ENCODE measurements around the gene CYB5D1. TPM values are rescaled to one million over a fixed set of nuclear protein-coding genes. Genes with fewer than 3 reads are reported as not detected.

CYB5D1 gene, protein sequence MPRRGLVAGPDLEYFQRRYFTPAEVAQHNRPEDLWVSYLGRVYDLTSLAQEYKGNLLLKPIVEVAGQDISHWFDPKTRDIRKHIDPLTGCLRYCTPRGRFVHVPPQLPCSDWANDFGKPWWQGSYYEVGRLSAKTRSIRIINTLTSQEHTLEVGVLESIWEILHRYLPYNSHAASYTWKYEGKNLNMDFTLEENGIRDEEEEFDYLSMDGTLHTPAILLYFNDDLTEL
- 5.0 and 11.6 TPM in 2 replicates for total RNA-seq

DNA sequence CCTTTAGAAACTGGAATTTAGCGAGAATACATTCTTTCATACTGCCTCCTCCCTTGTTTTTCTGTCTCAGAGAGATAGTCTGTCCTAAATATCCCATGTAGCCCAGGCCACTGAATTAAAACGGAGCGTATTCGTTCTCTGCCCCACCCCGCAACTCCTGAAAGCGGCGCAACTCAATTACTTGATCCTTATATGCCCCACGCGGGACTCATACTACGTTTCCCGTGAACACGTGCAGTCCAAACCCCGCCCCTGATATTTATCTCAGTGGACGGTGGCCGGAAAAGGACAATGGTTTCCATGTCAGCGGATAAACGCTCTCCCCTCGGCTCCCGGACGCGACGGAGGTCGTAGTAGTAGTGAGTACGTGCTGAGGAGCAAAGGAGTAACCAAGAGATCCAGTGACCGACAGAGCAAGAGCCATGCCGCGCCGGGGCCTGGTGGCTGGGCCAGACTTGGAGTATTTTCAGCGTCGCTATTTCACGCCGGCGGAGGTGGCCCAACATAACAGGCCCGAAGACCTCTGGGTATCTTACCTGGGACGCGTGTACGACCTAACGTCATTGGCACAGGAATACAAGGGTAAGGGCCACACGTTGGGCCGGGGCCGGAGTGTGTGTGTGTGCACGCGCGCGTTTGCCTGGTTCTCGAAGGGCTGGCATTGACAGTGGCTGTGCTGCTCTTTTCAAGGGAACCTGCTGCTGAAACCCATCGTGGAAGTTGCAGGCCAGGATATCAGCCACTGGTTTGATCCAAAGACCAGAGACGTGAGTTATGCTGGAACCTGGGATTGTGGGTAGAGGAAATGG lies at the start of gene CYB5D1:
Gene CYB5D1, plus strand, starts transcription at position 291 of the 809 bp plus-strand sequence. Its CDS starts 132 bp downstream, at position 423.

DNA sequence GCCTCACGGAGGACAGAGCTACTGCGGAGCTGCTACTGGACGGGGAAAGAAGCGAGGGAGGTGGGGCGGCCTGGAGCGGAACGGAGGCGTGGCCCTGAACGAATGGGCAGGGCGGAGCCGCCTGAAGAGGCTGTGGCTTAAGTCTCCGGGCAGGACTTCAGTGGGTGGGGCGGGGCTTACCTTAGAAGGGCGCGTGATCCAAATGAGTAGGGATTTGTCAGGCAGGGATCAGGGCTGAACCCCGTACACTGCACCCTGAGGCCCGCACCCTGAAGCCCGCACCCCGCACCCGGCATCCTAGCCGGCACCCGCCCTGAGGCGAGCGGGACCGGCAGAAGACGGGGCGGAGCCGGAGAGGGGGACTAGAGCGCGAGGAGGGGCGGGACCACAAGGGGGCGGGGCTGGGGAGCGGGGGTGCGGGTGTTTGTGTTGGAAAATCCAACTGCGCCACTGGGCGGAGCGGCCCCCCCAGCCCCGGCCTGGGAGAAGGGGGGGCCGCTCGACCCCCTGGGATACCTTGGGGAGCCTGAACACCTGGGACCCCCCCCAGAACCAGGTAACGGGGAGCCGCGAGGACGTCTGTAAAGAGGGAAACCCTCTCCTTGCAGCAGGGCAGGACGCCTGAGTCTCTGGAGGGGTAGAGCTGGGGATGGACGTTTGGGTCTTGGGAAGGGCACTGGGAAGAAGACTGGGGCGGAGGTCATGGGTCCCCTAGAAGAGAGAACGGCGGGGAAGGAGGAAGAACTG lies 23.8 kb upstream of the CYB5D1 start, which contains the start of gene KDM6B:
Gene KDM6B, plus strand, starts transcription at position 423 of the 747 bp plus-strand sequence. CDS start 11,338 bp downstream, outside the sequence.

DNA sequence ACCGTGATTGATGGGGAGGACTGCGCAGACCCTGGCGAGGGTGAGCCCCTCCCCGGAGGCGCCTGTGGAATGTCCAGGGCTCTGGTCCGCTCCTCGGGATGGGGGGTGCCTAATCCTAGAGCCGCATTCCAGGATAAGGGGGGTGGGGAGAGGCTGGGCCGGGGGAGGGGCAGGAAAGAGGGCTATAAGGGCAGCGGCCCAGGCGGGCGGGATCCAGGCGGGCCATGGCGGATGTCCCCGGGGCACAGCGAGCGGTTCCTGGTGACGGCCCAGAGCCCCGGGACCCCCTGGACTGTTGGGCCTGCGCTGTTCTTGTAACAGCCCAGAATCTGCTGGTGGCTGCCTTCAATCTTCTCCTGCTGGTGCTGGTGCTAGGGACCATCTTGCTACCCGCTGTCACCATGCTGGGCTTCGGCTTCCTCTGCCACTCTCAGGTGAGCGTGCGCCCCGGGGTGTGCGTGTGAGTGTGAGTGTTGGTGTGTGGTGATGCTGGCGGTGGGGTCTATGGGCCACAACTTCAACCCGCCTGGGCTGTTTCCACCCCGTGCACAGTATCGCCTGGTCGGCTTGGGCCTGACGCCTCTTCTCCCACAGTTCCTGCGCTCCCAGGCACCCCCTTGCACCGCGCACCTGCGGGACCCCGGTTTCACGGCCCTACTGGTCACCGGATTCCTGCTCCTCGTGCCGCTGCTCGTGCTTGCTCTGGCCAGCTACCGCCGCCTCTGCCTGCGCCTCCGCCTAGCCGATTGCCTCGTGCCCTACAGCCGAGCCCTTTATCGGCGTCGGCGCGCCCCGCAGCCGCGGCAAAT lies 2.7 kb upstream of the CYB5D1 start, which contains the start of gene TMEM88:
Gene TMEM88, plus strand, starts transcription at position 216 of the 809 bp plus-strand sequence. Its CDS starts 9 bp downstream, at position 225.

DNA sequence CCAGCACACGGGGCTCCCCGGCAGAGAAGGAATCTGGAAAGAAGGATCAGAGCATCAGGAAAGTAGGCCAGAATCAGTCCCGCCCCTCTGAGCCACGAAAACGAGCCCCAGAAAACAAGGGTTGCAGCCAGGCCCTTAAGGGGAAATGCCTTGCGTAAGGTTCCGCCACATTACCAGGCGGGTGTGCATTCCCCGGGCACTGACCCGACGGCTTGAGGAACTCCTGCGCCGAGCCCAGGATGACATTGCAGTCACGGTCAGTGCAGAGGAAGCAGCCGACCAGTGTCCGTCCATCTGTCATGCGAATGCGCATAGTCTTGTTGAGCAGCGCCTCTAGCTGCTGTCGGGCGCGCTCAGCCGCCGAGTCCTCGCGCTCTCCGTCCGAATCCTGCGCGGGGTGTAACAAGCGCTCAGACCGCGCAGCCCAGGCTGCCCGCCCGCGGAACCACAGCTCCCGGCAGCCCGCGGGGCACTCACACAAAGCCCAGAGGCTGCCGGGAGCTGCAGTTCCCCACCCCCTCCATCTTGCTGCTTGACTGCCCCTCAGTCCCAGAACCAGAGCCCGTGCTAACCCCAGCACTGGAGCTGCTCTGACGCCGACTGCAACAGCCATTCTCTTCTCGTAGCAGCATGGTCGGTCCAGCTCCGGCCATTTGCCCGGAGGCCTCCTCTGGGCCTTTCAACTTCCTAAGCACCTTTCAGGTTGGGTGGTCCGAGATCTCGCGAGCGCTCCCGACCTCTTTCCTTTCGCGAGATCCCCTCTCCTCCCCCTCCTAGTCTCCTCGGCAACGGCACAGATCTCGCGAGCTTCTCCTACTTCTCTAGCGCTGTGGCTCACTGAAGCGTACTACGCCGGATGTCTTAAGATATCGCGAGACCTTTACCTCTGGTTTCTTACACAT lies 741 bp upstream of the CYB5D1 start, which contains the start of gene NAA38:
Gene NAA38, minus strand, starts transcription at position 749 of the 902 bp plus-strand sequence. Its CDS starts 96 bp downstream, at position 653.

DNA sequence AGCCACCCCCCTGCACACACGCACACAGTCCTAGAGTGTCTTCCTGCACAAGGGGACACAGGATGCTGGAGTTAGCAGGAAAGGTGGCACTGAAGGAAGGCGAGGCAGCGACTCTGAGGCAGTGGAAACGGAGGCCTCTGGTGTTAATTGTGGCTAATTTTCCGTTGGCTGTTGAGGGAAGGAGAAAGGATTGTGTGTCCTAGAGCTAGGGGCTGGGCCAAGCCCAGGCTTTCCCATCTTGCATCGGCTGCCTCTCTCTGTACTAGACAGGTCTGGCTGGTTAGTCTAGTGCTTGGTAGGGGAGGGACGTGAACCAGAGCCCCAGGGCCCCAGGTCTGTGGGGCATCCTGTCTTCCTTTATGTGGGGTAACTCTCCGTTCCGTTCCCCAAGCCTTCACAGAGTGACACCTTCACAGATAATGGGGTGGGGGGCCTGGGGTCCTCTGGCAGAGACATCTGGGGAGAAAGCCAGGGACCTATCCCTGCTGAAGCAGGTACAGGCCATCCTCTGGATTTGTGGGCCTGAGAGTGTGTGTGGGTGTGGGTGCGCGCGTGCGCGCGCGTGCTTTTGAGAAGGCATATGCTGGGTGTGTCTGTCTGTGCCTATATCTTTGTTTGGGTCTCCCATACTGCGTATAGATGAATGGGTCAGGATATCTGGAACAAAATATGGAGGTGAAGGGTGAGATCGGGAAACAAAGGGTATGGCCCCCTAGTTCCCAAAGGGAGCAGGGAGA lies 30.5 kb downstream of the CYB5D1 start, which contains the start of gene CHD3:
Gene CHD3, plus strand, starts transcription at position 606 of the 737 bp plus-strand sequence. CDS start 212 bp downstream, outside the sequence.

Other genes starting within 250 kb of the CYB5D1 start
- 39.6 and 41.3 TPM in 2 replicates for gene FXR2, start 243.1 kb upstream of the CYB5D1 start, total RNA-seq
- gene SAT2, start 230.2 kb upstream of the CYB5D1 start, total RNA-seq: 25.8 and 43.2 TPM in 2 replicates
- gene SHBG, start 227.9 kb upstream of the CYB5D1 start, total RNA-seq: not detected in 2 replicates
- gene ATP1B2, start 207.1 kb upstream of the CYB5D1 start, total RNA-seq: not detected in 2 replicates
- gene TP53, start 170.5 kb upstream of the CYB5D1 start, total RNA-seq: 42.5 and 54.0 TPM in 2 replicates
- 7.9 and 17.5 TPM in 2 replicates for gene WRAP53, start 169.5 kb upstream of the CYB5D1 start, total RNA-seq
- gene EFNB3, start 152.8 kb upstream of the CYB5D1 start, total RNA-seq: 0.65 and 3.2 TPM in 2 replicates
- gene DNAH2, start 140.3 kb upstream of the CYB5D1 start, total RNA-seq: 0.23 and 0.55 TPM in 2 replicates
- 2.1 and 3.9 TPM in 2 replicates for gene KDM6B, start 23.8 kb upstream of the CYB5D1 start, total RNA-seq
- 0.23 TPM in 1 of 2 replicates, not detected in the other for gene TMEM88, start 2.9 kb upstream of the CYB5D1 start, total RNA-seq
- 70.1 and 79.4 TPM in 2 replicates for gene NAA38, start 444 bp upstream of the CYB5D1 start, total RNA-seq
- 52.9 and 57.0 TPM in 2 replicates for gene CHD3, start 30.8 kb downstream of the CYB5D1 start, total RNA-seq
- gene RNF227, start 58.3 kb downstream of the CYB5D1 start, total RNA-seq: 2.6 and 5.9 TPM in 2 replicates
- 0.38 and 1.3 TPM in 2 replicates for gene KCNAB3, start 71.9 kb downstream of the CYB5D1 start, total RNA-seq
- 67.7 and 72.3 TPM in 2 replicates for gene TRAPPC1, start 73.9 kb downstream of the CYB5D1 start, total RNA-seq
- gene CNTROB, start 74.2 kb downstream of the CYB5D1 start, total RNA-seq: 20.6 and 21.9 TPM in 2 replicates
- 0.04 and 0.16 TPM in 2 replicates for gene GUCY2D, start 144.6 kb downstream of the CYB5D1 start, total RNA-seq
- gene ALOX15B, start 181.1 kb downstream of the CYB5D1 start, total RNA-seq: 27.2 and 84.0 TPM in 2 replicates
- gene ALOX12B, start 229.7 kb downstream of the CYB5D1 start, total RNA-seq: 0.15 and 2.7 TPM in 2 replicates